ENCODE data around the gene RPL26.
"Not testable (repeated sequence)": the region's sequence is repeated elsewhere in the genome, so short reads cannot be mapped to it uniquely, and the experiment has no call there.

The RPL26 gene

DNA sequence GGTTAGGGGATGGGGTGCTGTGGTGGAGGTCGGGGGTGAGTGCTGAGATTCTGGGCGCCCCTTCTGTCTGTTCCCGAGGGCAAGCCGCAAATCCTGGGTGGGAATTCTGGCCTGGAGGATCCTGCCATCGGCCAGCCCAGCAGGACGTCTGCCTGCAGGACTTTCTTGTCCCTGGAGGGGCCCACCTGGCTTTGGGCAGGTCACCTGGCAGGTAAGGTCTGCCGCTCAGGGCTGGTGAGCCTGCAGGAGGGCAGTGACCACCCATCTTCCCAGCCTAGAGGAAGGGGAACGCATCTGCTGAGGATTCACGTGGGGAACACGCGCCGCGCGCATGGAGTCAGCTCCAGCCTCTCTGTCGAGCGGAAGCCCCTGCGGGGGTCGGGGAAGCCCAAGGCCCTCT is 9.3 kb upstream of the RPL26 start:
- H3K9me3 Mint-ChIP-seq = no peaks in the 10 kb centered on the region
- no peak for DNase-seq (ENCODE audit: low spot score in 2 of 2)
- peaks cover 5% of the 10 kb centered on the region for H3K36me3 Mint-ChIP-seq (ENCODE audit: insufficient read depth)
- H3K27me3 Mint-ChIP-seq = peaks cover 12% of the 10 kb centered on the region
- ATAC-seq (replicated peaks; ENCODE audit: extremely low read depth, poor library complexity, severe bottlenecking) = no peak
- H3K4me1 Mint-ChIP-seq = peaks cover 36% of the 10 kb centered on the region
- H3K4me3 Mint-ChIP-seq = no peak overlapping the region
- H3K27ac Mint-ChIP-seq (ENCODE audit: low read depth) = no peak overlapping the region

DNA sequence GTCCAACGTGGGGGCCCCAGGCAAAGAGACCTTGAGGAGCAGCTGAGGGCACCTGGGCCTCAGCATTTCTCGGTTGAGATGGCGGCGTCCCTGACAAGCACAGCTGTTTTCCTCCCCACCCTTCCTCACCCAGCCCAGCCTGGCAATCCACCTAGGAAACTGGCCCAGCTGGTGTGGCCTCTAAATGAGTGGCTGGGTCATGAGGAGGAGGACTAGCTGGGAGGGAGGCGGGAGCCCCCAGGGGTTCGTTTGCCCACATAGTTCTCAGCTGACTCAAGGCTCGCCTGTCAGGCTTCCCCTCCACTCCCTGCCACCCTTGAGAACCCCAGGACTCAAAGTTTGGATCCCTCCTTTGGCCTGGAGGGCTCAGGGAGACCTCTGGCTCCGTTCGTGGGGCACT is 8.7 kb upstream of the RPL26 start:
- DNase-seq (ENCODE audit: low spot score in 2 of 2) = no peak
- ATAC-seq (replicated peaks; ENCODE audit: extremely low read depth, poor library complexity, severe bottlenecking) = no peak
- H3K9me3 Mint-ChIP-seq = no peaks in the 10 kb centered on the region
- peaks cover 40% of the 10 kb centered on the region for H3K4me1 Mint-ChIP-seq
- H3K27me3 Mint-ChIP-seq = peaks cover 12% of the 10 kb centered on the region
- no peak overlapping the region for H3K4me3 Mint-ChIP-seq
- H3K36me3 Mint-ChIP-seq (ENCODE audit: insufficient read depth) = peaks cover 5% of the 10 kb centered on the region
- no peak overlapping the region for H3K27ac Mint-ChIP-seq (ENCODE audit: low read depth)

DNA sequence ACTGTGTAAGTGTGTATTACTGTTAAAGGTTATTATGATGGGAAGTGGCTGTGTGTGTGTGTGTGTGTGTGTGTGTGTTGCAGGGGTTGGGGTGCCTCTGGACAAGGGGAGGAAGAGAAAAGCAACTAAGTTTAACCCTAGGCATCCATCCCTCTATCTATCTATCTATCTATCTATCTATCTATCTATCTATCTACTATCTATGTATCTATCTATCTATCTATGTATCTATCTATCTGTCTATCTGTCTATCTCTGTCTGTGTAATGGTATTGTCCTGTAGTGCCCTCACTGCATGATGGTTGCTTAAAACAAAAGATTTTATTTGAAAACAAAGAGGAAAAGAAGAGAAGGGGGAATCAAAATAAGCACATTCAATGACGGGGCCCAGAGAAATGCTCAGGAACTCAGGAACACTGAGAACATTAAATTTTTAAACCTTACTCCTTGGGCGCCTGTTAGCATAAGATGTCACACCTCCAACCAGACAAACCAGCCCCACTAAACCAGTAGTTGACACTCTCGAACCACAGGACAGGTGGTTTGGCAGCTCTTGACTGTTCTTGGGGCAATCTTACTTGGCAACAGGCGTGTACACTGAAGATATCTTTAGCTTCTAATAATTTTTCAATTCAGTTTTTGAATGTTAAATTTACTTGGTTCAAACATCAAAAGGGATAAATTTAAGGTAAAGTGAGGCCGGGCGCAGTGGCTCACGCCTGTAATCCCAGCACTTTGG is 5.1 kb upstream of the RPL26 start:
- DNase-seq (ENCODE audit: low spot score in 2 of 2) (peak in 1 of 2 donors; percentile 71), ATAC-seq (replicated peaks; ENCODE audit: extremely low read depth, poor library complexity, severe bottlenecking) (peak; percentile 77)
- Mint-ChIP-seq H3K27ac (ENCODE audit: low read depth) (peak overlapping the region; percentile 77), H3K36me3 (ENCODE audit: insufficient read depth) (peaks cover 15% of the 10 kb centered on the region), H3K9me3 (no peaks in the 10 kb centered on the region), H3K4me1 (peaks cover 53% of the 10 kb centered on the region), H3K4me3 (peak overlapping the region; percentile 50), H3K27me3 (no peaks in the 10 kb centered on the region)

DNA sequence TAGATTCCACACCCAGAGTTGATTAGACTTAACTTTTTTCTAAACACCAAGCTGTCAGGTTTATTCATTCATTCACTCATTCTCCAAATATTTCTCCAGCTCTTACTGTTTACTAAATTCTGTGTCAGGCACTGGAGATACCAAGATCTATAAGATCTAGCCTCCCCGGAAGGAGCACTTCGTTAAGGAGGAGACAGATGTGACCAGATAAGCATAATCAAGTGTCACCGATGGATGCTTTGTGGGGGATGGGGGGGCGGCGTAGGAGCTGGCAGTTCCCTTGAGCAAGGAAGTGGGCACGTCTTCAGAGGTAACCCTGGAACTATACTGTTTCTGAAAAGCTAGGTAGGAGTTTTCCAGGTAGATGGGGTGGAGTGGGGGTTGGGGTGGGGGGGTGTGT is 3.8 kb upstream of the RPL26 start:
- DNase-seq (ENCODE audit: low spot score in 2 of 2) (no peak), ATAC-seq (replicated peaks; ENCODE audit: extremely low read depth, poor library complexity, severe bottlenecking) (no peak)
- peaks cover 60% of the 10 kb centered on the region for H3K4me1 Mint-ChIP-seq
- H3K27ac Mint-ChIP-seq (ENCODE audit: low read depth) = no peak overlapping the region
- peaks cover 27% of the 10 kb centered on the region for H3K36me3 Mint-ChIP-seq (ENCODE audit: insufficient read depth)
- H3K9me3 Mint-ChIP-seq = no peaks in the 10 kb centered on the region
- no peaks in the 10 kb centered on the region for H3K27me3 Mint-ChIP-seq
- H3K4me3 Mint-ChIP-seq = no peak overlapping the region

DNA sequence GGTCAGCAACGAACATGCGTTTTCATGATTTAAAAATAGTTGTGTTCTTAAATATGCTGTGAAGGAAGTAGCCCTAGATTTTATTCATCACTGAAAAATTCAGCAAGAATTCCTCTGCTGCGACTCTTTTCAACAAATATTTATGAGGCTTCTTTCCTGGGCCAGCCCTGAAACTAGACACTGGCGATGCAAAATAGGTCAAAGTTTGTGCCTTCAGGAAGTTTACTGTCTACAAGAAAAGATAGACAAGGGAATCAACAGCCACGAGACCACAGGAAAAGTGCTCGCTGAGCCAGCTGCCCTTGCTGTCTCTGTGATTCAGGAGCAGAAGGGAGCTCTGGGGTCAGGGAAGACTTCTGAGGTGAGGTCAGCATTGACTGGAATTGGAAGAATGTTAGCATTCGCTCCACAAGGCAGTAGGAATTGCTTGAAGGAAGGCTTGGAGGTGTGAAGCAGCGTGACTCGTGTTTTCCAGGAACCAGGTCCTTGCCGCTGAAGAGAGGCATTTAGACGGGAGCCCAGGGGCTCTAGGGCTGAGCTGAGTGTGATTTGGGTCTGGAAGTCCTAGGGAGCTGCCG is 1.9 kb upstream of the RPL26 start:
- Mint-ChIP-seq H3K9me3 (no peaks in the 10 kb centered on the region), H3K27ac (ENCODE audit: low read depth) (peak overlapping the region; percentile 57), H3K4me3 (peak overlapping the region; percentile 97), H3K36me3 (ENCODE audit: insufficient read depth) (peaks cover 46% of the 10 kb centered on the region), H3K27me3 (no peaks in the 10 kb centered on the region), H3K4me1 (peaks cover 70% of the 10 kb centered on the region)
- DNase-seq (ENCODE audit: low spot score in 2 of 2) (no peak), ATAC-seq (replicated peaks; ENCODE audit: extremely low read depth, poor library complexity, severe bottlenecking) (no peak)

DNA sequence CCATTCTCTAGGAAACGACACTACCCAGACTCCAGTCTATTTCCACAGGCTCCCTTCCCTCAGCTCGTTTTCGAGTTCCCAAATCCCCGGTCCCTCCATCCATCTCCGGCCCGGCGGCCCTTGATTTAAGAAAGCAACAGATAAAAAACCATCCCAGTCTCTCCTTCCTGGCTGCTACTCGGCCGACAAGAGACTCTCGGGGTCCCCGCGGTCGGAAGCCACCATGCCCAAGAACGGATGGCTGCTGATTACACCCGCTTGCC is 182 bp downstream of the RPL26 start:
- Mint-ChIP-seq H3K4me3 (peak overlapping the region; percentile 97), H3K9me3 (no peaks in the 10 kb centered on the region), H3K4me1 (peaks cover 62% of the 10 kb centered on the region), H3K27ac (ENCODE audit: low read depth) (peak overlapping the region; percentile 94), H3K27me3 (no peaks in the 10 kb centered on the region), H3K36me3 (ENCODE audit: insufficient read depth) (peaks cover 65% of the 10 kb centered on the region)
- DNase-seq (ENCODE audit: low spot score in 2 of 2) (no peak), ATAC-seq (replicated peaks; ENCODE audit: extremely low read depth, poor library complexity, severe bottlenecking) (no peak)

DNA sequence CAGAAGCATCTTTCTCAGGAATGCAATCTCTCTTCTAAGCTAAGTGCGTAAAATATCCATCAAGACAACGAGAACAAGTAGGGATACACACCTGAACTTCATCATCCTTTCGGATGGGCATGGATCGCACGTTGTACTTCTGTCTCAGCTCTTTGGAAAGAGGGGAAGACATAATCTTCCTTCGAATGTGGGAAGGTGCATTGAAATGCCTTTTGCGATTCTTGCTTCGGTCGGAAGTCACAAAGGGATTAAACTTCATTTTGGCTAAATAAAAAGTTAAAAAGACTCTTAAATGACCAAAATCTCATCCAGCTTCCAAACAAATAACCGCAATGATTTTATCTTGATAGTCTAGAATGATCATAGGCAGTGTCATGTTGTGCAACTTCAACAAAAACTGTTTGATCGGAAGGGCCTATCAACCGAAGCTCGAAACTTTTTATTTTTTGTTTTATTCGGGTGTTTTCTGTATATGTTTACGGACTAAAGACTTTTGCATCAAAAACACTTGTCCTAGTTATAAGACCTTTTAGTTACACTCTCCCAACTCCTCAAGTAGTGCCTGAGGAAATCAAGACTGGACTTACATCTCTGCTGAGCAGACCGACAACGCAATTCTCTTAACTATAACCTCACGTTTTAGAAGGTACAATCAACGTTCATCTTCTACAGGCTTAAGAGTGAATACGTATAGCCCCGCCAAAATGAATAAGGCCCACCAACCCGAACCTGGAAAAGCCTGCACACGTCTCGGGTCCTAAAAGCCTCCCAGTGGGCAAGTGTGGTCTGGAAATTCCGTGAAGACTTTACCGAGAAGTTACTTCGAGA is 727 bp downstream of the RPL26 start:
- Mint-ChIP-seq H3K9me3 (no peaks in the 10 kb centered on the region), H3K4me1 (peaks cover 61% of the 10 kb centered on the region), H3K27ac (ENCODE audit: low read depth) (peak overlapping the region; percentile 94), H3K36me3 (ENCODE audit: insufficient read depth) (peaks cover 70% of the 10 kb centered on the region), H3K27me3 (no peaks in the 10 kb centered on the region), H3K4me3 (peak overlapping the region; percentile 97)
- DNase-seq (ENCODE audit: low spot score in 2 of 2) = no peak
- ATAC-seq (replicated peaks; ENCODE audit: extremely low read depth, poor library complexity, severe bottlenecking) = no peak

DNA sequence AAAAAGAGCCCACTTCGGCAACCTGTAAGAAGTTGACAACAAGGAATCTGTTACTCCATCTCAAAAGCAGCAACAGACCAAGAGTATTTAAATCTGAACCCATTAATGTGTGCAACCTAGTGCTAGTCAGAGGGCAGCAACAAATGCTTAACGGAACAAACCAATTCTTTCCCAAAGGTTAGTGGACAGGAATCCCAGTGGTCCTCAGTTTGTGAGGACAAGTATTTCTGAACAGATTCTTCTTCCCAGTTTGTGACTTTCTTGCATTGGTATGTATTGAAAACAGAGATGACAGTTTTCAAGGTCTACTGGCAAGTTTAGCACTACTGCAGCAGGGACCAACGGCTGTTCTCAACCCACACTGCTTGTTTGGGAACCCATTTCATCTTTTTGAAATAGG is 2.9 kb downstream of the RPL26 start:
- DNase-seq (ENCODE audit: low spot score in 2 of 2) = no peak
- Mint-ChIP-seq H3K4me1 (peaks cover 63% of the 10 kb centered on the region), H3K9me3 (no peaks in the 10 kb centered on the region), H3K27ac (ENCODE audit: low read depth) (no peak overlapping the region), H3K27me3 (no peaks in the 10 kb centered on the region), H3K4me3 (no peak overlapping the region), H3K36me3 (ENCODE audit: insufficient read depth) (peaks cover 80% of the 10 kb centered on the region)
- no peak for ATAC-seq (replicated peaks; ENCODE audit: extremely low read depth, poor library complexity, severe bottlenecking)

DNA sequence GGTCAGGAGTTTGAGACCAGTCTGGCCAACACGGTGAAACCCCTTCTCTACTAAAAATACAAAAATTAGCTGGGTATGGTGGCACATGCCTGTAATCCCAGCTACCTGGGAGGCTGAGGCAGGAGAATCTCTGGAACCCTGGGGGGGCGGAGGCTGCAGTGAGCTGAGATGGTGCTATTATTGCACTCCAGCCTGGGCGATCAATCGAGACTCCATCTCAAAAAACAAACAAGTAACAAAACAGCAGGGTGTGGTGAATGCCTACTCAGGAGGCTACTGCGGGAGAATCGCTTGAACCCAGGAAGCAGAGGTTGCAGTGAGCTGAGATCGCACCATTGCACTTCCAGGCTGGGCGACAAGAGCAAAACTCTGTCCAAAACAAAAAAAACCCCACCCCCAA is 4.9 kb downstream of the RPL26 start:
- not testable (repeated sequence) for H3K27ac Mint-ChIP-seq (ENCODE audit: low read depth); H3K27me3 Mint-ChIP-seq; H3K9me3 Mint-ChIP-seq; DNase-seq (ENCODE audit: low spot score in 2 of 2); ATAC-seq (replicated peaks; ENCODE audit: extremely low read depth, poor library complexity, severe bottlenecking); H3K4me3 Mint-ChIP-seq
- Mint-ChIP-seq H3K36me3 (ENCODE audit: insufficient read depth) (peaks cover 67% of the 10 kb centered on the region), H3K4me1 (peaks cover 47% of the 10 kb centered on the region)

DNA sequence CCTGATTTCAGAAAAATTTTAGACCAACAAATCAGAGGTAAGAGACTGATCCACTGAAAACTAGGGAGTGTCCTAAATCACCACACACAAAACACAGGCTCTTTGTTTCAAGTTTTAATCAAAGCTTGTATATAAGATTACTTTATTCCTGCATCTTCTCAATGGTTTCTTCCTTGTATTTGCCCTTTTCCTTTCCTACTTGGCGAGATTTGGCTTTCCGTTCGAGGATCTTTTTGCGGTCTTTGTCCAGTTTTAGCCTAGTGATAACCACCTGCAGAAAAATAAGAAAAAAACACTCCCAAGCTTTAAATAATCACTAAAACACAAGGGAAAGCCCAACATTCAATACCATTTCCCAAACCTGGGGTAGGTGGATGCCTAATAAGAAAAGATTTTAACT is 5.6 kb downstream of the RPL26 start:
- H3K4me1 Mint-ChIP-seq = peaks cover 40% of the 10 kb centered on the region
- H3K36me3 Mint-ChIP-seq (ENCODE audit: insufficient read depth) = peaks cover 60% of the 10 kb centered on the region

DNA sequence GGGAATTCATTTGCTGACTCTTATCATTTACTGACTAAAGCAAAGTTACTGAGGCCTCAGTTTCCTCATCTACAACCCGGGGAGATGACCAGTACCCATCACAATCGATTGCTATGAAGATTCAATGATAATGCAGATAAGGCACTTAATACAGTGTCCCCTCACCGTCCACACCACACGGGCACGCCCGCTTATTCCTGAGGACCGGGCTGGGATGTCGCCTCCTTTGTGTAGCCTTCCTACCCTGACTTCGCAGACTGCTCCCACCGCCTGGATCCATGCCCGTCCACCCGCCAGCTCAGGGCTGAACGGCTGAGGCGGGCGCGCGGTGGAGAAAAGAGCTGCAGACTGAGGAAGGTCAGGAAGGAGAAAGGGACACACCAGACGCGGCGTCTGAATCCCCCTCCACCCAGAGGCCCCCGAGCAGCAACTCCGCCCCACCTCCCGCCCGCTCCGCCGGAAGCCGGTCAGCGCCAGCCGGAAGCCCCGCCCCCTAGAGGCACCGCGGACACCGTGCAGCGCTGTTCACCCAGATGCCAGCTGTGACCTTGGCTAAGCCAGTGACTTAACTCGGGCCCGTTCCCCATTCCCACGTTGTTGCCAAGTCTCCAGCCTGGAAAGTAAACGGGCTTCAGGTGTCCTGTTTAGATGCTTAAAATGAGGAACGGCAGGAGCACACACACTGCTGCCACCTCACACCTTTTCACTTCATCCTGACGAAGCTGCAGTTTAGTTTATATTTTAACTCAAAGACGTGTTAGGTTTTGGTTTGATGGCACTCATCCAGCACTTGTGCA is 6.5 kb downstream of the RPL26 start, which contains the start of gene KRABD2:
Gene KRABD2, minus strand, starts transcription at position 434 of the 797 bp plus-strand sequence.
- peaks cover 38% of the 10 kb centered on the region for H3K4me1 Mint-ChIP-seq
- ATAC-seq (replicated peaks; ENCODE audit: extremely low read depth, poor library complexity, severe bottlenecking) (peak; percentile 99), DNase-seq (ENCODE audit: low spot score in 2 of 2) (peak; percentile 79 to 80)
- H3K36me3 Mint-ChIP-seq (ENCODE audit: insufficient read depth) = peaks cover 51% of the 10 kb centered on the region
- H3K9me3 Mint-ChIP-seq = no peaks in the 10 kb centered on the region
- peak within 1 kb of the TSS; percentile 80 for H3K4me3 Mint-ChIP-seq
- H3K27ac Mint-ChIP-seq (ENCODE audit: low read depth) = peak within 1 kb of the TSS; percentile 74
- no peaks in the 10 kb centered on the region for H3K27me3 Mint-ChIP-seq

More for the DNA sequence above, 5.6 kb downstream of the RPL26 start:
- Mint-ChIP-seq H3K9me3 (no peaks in the 10 kb centered on the region), H3K4me3 (peak overlapping the region; percentile 80), H3K27me3 (no peaks in the 10 kb centered on the region), H3K27ac (ENCODE audit: low read depth) (no peak overlapping the region)
- ATAC-seq (replicated peaks; ENCODE audit: extremely low read depth, poor library complexity, severe bottlenecking) = no peak
- no peak for DNase-seq (ENCODE audit: low spot score in 2 of 2)

DNA sequence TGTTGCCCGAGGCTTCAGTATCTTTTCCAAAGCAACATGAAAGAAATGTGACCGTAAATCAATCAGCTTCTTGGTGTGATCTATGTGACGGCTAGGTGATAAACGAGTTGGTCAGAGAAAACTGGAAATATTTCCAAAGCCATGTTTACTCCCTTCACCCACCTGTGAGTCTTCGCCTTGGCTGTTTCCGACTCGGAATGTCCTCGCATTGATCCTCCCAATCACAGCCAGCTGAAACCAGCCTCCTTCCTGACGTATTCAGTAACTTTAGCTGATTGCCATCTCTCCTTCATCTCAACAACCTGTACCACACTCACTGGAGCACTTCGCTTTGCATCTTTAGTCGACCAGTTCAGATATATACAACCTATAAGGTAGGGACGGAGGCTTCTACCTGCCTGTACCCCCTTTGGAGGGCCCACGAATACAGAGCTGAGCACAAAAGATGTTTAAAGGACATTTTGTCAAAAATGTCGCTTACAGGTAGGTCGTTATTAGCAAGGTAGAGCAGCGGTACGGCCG is 7.2 kb downstream of the RPL26 start:
- H3K9me3 Mint-ChIP-seq = no peaks in the 10 kb centered on the region
- ATAC-seq (replicated peaks; ENCODE audit: extremely low read depth, poor library complexity, severe bottlenecking) (no peak), DNase-seq (ENCODE audit: low spot score in 2 of 2) (no peak)
- H3K27me3 Mint-ChIP-seq = no peaks in the 10 kb centered on the region
- H3K36me3 Mint-ChIP-seq (ENCODE audit: insufficient read depth) = peaks cover 48% of the 10 kb centered on the region
- H3K27ac Mint-ChIP-seq (ENCODE audit: low read depth) = peak overlapping the region; percentile 74
- peaks cover 33% of the 10 kb centered on the region for H3K4me1 Mint-ChIP-seq
- peak overlapping the region; percentile 80 for H3K4me3 Mint-ChIP-seq

Data from central memory CD8-positive, alpha-beta T cell (primary cell).